Breast epithelium (tissue), 4 donors: Measurements from ENCODE around the gene MTURN. TPM values are rescaled to one million over a fixed set of nuclear protein-coding genes. Genes with fewer than 3 reads are reported as not detected.

ENCODE experiments used
- DNase-seq, 2 donors: peaks; one replicate each; pipeline ENCODE4 v3.0.0-alpha.2; 2019; ENCODE audit warnings: low spot score in 2 of 2
- H3K27ac ChIP-seq, 2 donors: fragments of 200-600 bp; sonication (generic) in 1 of 2; one replicate each; pipeline ENCODE4 v1.5.1; 2016 to 2019; ENCODE audit warnings: mild to moderate bottlenecking in 1 of 2
- H3K27me3 ChIP-seq, 2 donors: fragments of 200-600 bp; sonication (generic) in 1 of 2; one replicate each; pipeline versions ENCODE4 v1.5.1 to v1.6.0; 2017 to 2019; ENCODE audit warnings: control low read depth in 1 of 2, mild to moderate bottlenecking in 1 of 2
- H3K36me3 ChIP-seq: fragments of 200-600 bp; one replicate; pipeline ENCODE4 v1.5.1; 2019
- H3K4me1 ChIP-seq, 2 donors: fragments of 200-600 bp; sonication (generic); one replicate each; pipeline ENCODE4 v1.5.1; 2016 to 2019; ENCODE audit warnings: control low read depth in 1 of 2
- H3K4me3 ChIP-seq, 3 donors: fragments of 200-600 bp; sonication (generic); 1 replicate in 2 of 3; 2 replicates in 1 of 3; pipeline ENCODE4 v1.5.1; 2016 to 2019; ENCODE audit warnings: mild to moderate bottlenecking in 3 of 3, moderate library complexity in 2 of 3
- H3K9me3 ChIP-seq, 2 donors: fragments of 200-600 bp; sonication (generic) in 1 of 2; one replicate each; pipeline ENCODE4 v1.5.1; 2016 to 2019; ENCODE audit warnings: control low read depth in 1 of 2
- POLR2A ChIP-seq: fragments of 450-650 bp; IDR thresholded peaks from one replicate; pipeline ENCODE4 v1.6.1; 2016; ENCODE audit warnings: antibody characterized with exemption, mild to moderate bottlenecking, moderate library complexity
- POLR2AphosphoS5 ChIP-seq, 3 donors: sonication (generic); formaldehyde crosslinking; IDR thresholded peaks; one replicate each; pipeline ENCODE4 v1.6.1; 2017; ENCODE audit warnings: antibody characterized with exemption in 3 of 3
- intact Hi-C: fragments of 100-400 bp; cut with DNase I; formaldehyde crosslinking; loops from one replicate; pipeline ENCODE4 v1.15.1; 2023; ENCODE audit warnings: low total_unique reads
- total RNA-seq, 3 donors: library from RNA; depleted of rRNA; stranded (reverse); fragments of >200 nt; gene quantifications; one replicate each; pipeline ENCODE4 v1.1.0, GENCODE V29; 2016
- TF ChIP-seq, protein P1 (sequence below), 3 donors: fragments of 450-650 bp; IDR thresholded peaks; one replicate each; pipeline ENCODE4 v1.5.1; 2016 to 2017; ENCODE audit warnings: antibody characterized with exemption in 3 of 3, mild to moderate bottlenecking in 3 of 3, moderate library complexity in 3 of 3

MTURN gene
- total RNA-seq, 3 donors from 2014 or later, result 56.0 to 199 (median 62.5) TPM

- DNase-seq, result no peak
- no peaks in the 10 kb centered on the region for H3K36me3 ChIP-seq
- no peaks in the 10 kb centered on the region for H3K9me3 ChIP-seq
- H3K4me1 ChIP-seq, result peaks cover 0 to 32% of the 10 kb centered on the region in 2 donors
- peak overlapping the region; percentile 27 to 77 for H3K27ac ChIP-seq
- intact Hi-C loops, result no loop called here
- TF ChIP-seq POLR2AphosphoS5 (IDR thresholded peaks at IDR 0.05), result no peak
- TF ChIP-seq, protein P1, sequence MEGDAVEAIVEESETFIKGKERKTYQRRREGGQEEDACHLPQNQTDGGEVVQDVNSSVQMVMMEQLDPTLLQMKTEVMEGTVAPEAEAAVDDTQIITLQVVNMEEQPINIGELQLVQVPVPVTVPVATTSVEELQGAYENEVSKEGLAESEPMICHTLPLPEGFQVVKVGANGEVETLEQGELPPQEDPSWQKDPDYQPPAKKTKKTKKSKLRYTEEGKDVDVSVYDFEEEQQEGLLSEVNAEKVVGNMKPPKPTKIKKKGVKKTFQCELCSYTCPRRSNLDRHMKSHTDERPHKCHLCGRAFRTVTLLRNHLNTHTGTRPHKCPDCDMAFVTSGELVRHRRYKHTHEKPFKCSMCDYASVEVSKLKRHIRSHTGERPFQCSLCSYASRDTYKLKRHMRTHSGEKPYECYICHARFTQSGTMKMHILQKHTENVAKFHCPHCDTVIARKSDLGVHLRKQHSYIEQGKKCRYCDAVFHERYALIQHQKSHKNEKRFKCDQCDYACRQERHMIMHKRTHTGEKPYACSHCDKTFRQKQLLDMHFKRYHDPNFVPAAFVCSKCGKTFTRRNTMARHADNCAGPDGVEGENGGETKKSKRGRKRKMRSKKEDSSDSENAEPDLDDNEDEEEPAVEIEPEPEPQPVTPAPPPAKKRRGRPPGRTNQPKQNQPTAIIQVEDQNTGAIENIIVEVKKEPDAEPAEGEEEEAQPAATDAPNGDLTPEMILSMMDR (IDR thresholded peaks at IDR 0.05), result no peak
- TF ChIP-seq POLR2A, result no peak
- no peak overlapping the region for H3K4me3 ChIP-seq
- no peaks in the 10 kb centered on the region for H3K27me3 ChIP-seq
These were observed 34.8 kb downstream of the MTURN start for GRCh38 chr7:30169579-30169978.

DNA sequence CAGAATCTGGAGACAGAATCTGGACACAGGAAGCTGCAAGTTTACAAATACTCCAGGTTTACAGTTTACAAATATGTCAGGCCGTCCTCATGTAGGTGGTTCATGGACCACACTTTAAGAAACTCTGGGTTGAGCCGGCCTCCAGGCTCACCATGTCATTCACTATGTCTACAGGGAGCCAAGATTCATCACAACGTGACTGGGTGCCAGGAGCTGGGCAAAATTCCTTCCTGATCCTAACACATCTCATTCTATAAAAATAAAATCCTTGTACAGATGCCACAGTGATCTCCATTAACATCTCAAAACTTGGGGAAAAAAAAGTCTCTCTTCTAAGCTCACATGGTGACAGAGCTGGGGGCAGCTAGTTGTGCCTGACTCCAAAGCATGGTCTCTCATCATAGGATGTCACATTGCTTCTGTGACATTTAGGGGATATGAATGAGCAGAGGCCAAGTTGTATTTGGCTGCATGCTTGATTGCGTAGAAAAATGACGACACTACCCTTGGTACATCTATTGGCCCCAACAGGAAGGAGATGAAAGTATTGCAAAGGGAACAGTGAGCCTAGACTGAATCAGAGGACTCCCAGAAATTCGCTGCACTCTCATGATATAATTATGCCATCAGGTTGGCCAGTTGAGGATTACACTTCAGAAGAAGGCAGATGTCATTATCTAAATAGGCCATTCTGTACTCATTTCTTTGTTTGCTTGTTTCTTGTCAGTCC lies 35.9 kb downstream of the MTURN start:
- Histone ChIP-seq H3K4me3 (no peak overlapping the region), H3K27me3 (no peaks in the 10 kb centered on the region), H3K4me1 (peaks cover 0 to 21% of the 10 kb centered on the region in 2 donors), H3K9me3 (no peaks in the 10 kb centered on the region), H3K27ac (no peak overlapping the region), H3K36me3 (no peaks in the 10 kb centered on the region)
- intact Hi-C loops, result no loop called here
- DNase-seq, result no peak
- TF ChIP-seq, protein P1 (IDR thresholded peaks at IDR 0.05), result no peak
- TF ChIP-seq POLR2AphosphoS5 (IDR thresholded peaks at IDR 0.05) (no peak), POLR2A (no peak)

DNA sequence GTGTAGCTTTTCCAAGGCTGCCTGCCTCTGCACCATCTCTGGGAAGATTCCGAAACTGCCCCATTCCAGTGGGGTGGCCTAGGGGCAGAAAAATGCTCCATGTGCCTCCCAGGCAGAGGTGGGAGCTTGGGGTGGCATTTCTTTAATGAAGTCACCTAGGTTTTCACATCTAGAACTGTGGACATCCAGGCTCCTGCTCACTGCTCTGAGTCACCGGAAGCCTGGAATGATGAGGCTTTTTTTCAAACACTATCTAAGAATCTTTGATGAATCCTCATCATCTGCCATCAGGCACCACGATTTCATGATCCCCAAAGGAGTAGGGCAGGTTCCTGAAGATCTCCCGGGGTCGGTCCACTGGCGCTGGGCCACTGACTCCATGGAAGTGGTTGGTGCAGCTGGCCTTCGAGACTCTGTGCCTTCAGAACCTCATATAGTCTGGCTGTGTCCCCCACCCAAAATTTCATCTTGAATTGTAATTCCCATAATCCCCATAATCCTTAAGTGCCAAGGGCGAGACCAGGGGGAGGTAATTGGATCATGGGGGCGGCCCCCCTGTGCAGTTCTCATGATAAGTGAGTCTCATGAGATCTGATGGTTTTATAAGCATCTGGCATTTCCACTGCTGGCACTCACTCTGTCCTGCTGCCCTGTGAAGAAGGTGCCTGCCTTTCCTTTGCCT lies 37.1 kb downstream of the MTURN start:
- Histone ChIP-seq H3K4me1 (peaks cover 0 to 13% of the 10 kb centered on the region in 2 donors), H3K27ac (peak overlapping the region; percentile 82 to 83), H3K4me3 (no peak overlapping the region), H3K9me3 (no peaks in the 10 kb centered on the region), H3K36me3 (no peaks in the 10 kb centered on the region), H3K27me3 (no peaks in the 10 kb centered on the region)
- DNase-seq, result no peak
- intact Hi-C loops, result no loop called here
- no peak for TF ChIP-seq POLR2A
- TF ChIP-seq POLR2AphosphoS5 (IDR thresholded peaks at IDR 0.05), result no peak
- TF ChIP-seq, protein P1 (IDR thresholded peaks at IDR 0.05), result no peak

DNA sequence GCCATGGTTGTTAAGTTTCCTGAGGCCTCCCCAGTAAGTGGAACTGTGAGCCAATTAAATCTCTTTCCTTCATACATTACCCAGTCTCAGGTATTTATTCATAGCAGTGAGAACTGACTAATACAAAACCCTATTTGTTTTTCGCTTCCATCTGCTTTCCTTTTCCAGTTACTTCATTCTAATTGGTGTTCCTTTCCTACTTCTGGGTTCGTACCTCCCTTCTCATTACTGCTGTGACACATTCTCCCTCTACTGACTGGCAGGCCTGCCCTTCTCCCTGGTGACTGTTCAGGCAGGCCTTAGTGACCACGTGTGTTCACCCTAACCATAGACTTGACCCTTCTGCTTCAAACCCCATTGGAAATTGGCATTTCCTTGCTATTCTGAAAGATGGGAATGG lies 37.7 kb downstream of the MTURN start:
- TF ChIP-seq POLR2AphosphoS5 (IDR thresholded peaks at IDR 0.05) (no peak), POLR2A (no peak)
- TF ChIP-seq, protein P1 (IDR thresholded peaks at IDR 0.05), result no peak
- Histone ChIP-seq H3K36me3 (no peaks in the 10 kb centered on the region), H3K9me3 (no peaks in the 10 kb centered on the region), H3K4me3 (no peak overlapping the region), H3K27ac (peak overlapping the region; percentile 82 to 83), H3K4me1 (peaks cover 0 to 13% of the 10 kb centered on the region in 2 donors), H3K27me3 (no peaks in the 10 kb centered on the region)
- intact Hi-C loops, result no loop called here
- DNase-seq, result no peak
